ENCODE data around the gene CSF3.

The CSF3 gene

GRCh38 chr17:40019140-40019991, 4.1 kb downstream of the CSF3 start:
- no peak overlapping the region for H3K4me2 ChIP-seq (ENCODE audit: low read length)
- no peak overlapping the region for H3K27ac ChIP-seq (ENCODE audit: low read depth, low read length, poor library complexity, severe bottlenecking)
- no peaks in the 10 kb centered on the region for H3K9me2 ChIP-seq (ENCODE audit: low read depth, low read length)
- H3K36me3 ChIP-seq (ENCODE audit: insufficient read depth, low read length) = peaks cover 35% of the 10 kb centered on the region
- H3K9me3 ChIP-seq (ENCODE audit: low read length) = no peaks in the 10 kb centered on the region
- H3K27me3 ChIP-seq (ENCODE audit: insufficient read depth, low read length) = no peaks in the 10 kb centered on the region
- TF ChIP-seq, protein P1, sequence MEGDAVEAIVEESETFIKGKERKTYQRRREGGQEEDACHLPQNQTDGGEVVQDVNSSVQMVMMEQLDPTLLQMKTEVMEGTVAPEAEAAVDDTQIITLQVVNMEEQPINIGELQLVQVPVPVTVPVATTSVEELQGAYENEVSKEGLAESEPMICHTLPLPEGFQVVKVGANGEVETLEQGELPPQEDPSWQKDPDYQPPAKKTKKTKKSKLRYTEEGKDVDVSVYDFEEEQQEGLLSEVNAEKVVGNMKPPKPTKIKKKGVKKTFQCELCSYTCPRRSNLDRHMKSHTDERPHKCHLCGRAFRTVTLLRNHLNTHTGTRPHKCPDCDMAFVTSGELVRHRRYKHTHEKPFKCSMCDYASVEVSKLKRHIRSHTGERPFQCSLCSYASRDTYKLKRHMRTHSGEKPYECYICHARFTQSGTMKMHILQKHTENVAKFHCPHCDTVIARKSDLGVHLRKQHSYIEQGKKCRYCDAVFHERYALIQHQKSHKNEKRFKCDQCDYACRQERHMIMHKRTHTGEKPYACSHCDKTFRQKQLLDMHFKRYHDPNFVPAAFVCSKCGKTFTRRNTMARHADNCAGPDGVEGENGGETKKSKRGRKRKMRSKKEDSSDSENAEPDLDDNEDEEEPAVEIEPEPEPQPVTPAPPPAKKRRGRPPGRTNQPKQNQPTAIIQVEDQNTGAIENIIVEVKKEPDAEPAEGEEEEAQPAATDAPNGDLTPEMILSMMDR (IDR thresholded peaks at IDR 0.05; ENCODE audit: low read length) = no peak
- no peak for TF ChIP-seq EZH2 (IDR thresholded peaks at IDR 0.05; ENCODE audit: borderline replicate concordance, low read length)
- no peaks in the 10 kb centered on the region for H3K4me1 ChIP-seq (ENCODE audit: insufficient read depth, low read length, severe bottlenecking)
- no peak overlapping the region for H3K9ac ChIP-seq (ENCODE audit: low read length)
- no peaks in the 10 kb centered on the region for H3K79me2 ChIP-seq (ENCODE audit: insufficient read depth, low read length)
- H2AFZ ChIP-seq (ENCODE audit: low read length) = no peak overlapping the region
- H4K20me1 ChIP-seq (ENCODE audit: insufficient read depth, low read length) = no peaks in the 10 kb centered on the region
- H3K4me3 ChIP-seq (ENCODE audit: low read depth, low read length, poor library complexity, severe bottlenecking) = no peak overlapping the region
- no peaks in the 10 kb centered on the region for H3F3A ChIP-seq (ENCODE audit: insufficient read depth, low read length)

- H3K36me3 ChIP-seq (ENCODE audit: insufficient read depth, low read length) = peaks cover 39% of the 10 kb centered on the region
- H3K79me2 ChIP-seq (ENCODE audit: insufficient read depth, low read length) = no peaks in the 10 kb centered on the region
- no peak overlapping the region for H3K4me2 ChIP-seq (ENCODE audit: low read length)
These were observed 4.9 kb downstream of the CSF3 start for GRCh38 chr17:40020146-40020545.

GRCh38 chr17:40021451-40021971, 6.3 kb downstream of the CSF3 start:
- Histone ChIP-seq H3K27ac (ENCODE audit: low read depth, low read length, poor library complexity, severe bottlenecking) (no peak overlapping the region), H3K9me2 (ENCODE audit: low read depth, low read length) (no peaks in the 10 kb centered on the region), H3K4me1 (ENCODE audit: insufficient read depth, low read length, severe bottlenecking) (peaks cover 6% of the 10 kb centered on the region), H3K36me3 (ENCODE audit: insufficient read depth, low read length) (peaks cover 53% of the 10 kb centered on the region), H3K9me3 (ENCODE audit: low read length) (no peaks in the 10 kb centered on the region), H4K20me1 (ENCODE audit: insufficient read depth, low read length) (no peaks in the 10 kb centered on the region), H3K4me2 (ENCODE audit: low read length) (no peak overlapping the region), H2AFZ (ENCODE audit: low read length) (no peak overlapping the region), H3K9ac (ENCODE audit: low read length) (no peak overlapping the region), H3K27me3 (ENCODE audit: insufficient read depth, low read length) (no peaks in the 10 kb centered on the region), H3F3A (ENCODE audit: insufficient read depth, low read length) (no peaks in the 10 kb centered on the region), H3K4me3 (ENCODE audit: low read depth, low read length, poor library complexity, severe bottlenecking) (no peak overlapping the region), H3K79me2 (ENCODE audit: insufficient read depth, low read length) (no peaks in the 10 kb centered on the region)
- TF ChIP-seq EZH2 (IDR thresholded peaks at IDR 0.05; ENCODE audit: borderline replicate concordance, low read length) = no peak
- TF ChIP-seq, protein P1 (IDR thresholded peaks at IDR 0.05; ENCODE audit: low read length) = no peak

More at GRCh38 chr17:40020146-40020545, 4.9 kb downstream of the CSF3 start:
- H3F3A ChIP-seq (ENCODE audit: insufficient read depth, low read length) = no peaks in the 10 kb centered on the region
- H3K4me1 ChIP-seq (ENCODE audit: insufficient read depth, low read length, severe bottlenecking) = no peaks in the 10 kb centered on the region
- no peak for TF ChIP-seq EZH2 (IDR thresholded peaks at IDR 0.05; ENCODE audit: borderline replicate concordance, low read length)
- TF ChIP-seq, protein P1 (IDR thresholded peaks at IDR 0.05; ENCODE audit: low read length) = no peak
- H3K9me2 ChIP-seq (ENCODE audit: low read depth, low read length) = no peaks in the 10 kb centered on the region
- H3K9ac ChIP-seq (ENCODE audit: low read length) = no peak overlapping the region
- H3K9me3 ChIP-seq (ENCODE audit: low read length) = no peaks in the 10 kb centered on the region
- H3K4me3 ChIP-seq (ENCODE audit: low read depth, low read length, poor library complexity, severe bottlenecking) = no peak overlapping the region
- no peak overlapping the region for H3K27ac ChIP-seq (ENCODE audit: low read depth, low read length, poor library complexity, severe bottlenecking)
- H2AFZ ChIP-seq (ENCODE audit: low read length) = no peak overlapping the region
- no peaks in the 10 kb centered on the region for H4K20me1 ChIP-seq (ENCODE audit: insufficient read depth, low read length)
- no peaks in the 10 kb centered on the region for H3K27me3 ChIP-seq (ENCODE audit: insufficient read depth, low read length)

Data from OCI-LY1 (cell line).